HEK293 (cell line): ENCODE measurements around the gene SGCG.

Experiments used
- CTCF ChIA-PET: fragments of 350-600 bp; formaldehyde crosslinking; extraction: SDS; loops from one replicate; lab custom pipeline; 2021; ENCODE audit warnings: antibody characterized with exemption; lab: Yijun Ruan, JAX
- POLR2A ChIA-PET: fragments of 300-600 bp; formaldehyde crosslinking; extraction: SDS; loops from one replicate; lab custom pipeline; 2020; ENCODE audit warnings: antibody characterized with exemption, inconsistent platforms; lab: Yijun Ruan, JAX
- H3K27ac ChIP-seq: fragments of 200-500 bp; sonication (Bioruptor generic); 2 replicates; pipeline ENCODE4 v1.5.1; 2014; ENCODE audit warnings: low read depth, low read length, control low read depth, inconsistent platforms; ENCODE audit errors: extremely low read depth
- H3K36me3 ChIP-seq, 2 experiments: fragments of 200-500 bp in 1 of 2; sonication (Bioruptor generic) in 1 of 2; 1 replicate in 1 of 2; 2 replicates in 1 of 2; pipeline ENCODE4 v1.5.1; 2014 to 2017; ENCODE audit warnings: inconsistent platforms in 2 of 2, low read length in 2 of 2; ENCODE audit not compliant: control insufficient read depth in 2 of 2, insufficient read depth in 1 of 2
- H3K4me1 ChIP-seq: fragments of 200-500 bp; sonication (Bioruptor generic); 2 replicates; pipeline ENCODE4 v1.5.1; 2014; ENCODE audit warnings: mild to moderate bottlenecking, low read length, inconsistent platforms; ENCODE audit not compliant: control insufficient read depth, insufficient read depth
- H3K4me3 ChIP-seq: 2 replicates; pipeline ENCODE4 v1.5.1; 2011; ENCODE audit warnings: low read depth, mild to moderate bottlenecking, control low read depth, low read length, moderate library complexity
- H3K9me3 ChIP-seq: fragments of 200-500 bp; sonication (Bioruptor generic); 2 replicates; pipeline ENCODE4 v1.5.1; 2014; ENCODE audit warnings: low read depth, low read length, inconsistent platforms; ENCODE audit not compliant: control insufficient read depth, insufficient read depth
- BCL11B ChIP-seq: fragments of 450-650 bp; formaldehyde crosslinking; IDR thresholded peaks from 2 replicates; pipeline ENCODE4 v1.5.1; 2016; ENCODE audit warnings: low read depth, missing biosample characterization, missing genetic modification characterization
- EGR2 ChIP-seq: fragments of 450-650 bp; formaldehyde crosslinking; IDR thresholded peaks from 2 replicates; pipeline ENCODE4 v1.5.1; 2016; ENCODE audit warnings: low read depth, missing biosample characterization, missing genetic modification characterization
- GLIS2 ChIP-seq: fragments of 450-650 bp; formaldehyde crosslinking; IDR thresholded peaks from 2 replicates; pipeline ENCODE4 v1.5.1; 2016; ENCODE audit warnings: missing biosample characterization, missing genetic modification characterization
- HOXC10 ChIP-seq: sonication (generic); formaldehyde crosslinking; IDR thresholded peaks from 2 replicates; pipeline ENCODE4 v1.8.1; 2023; ENCODE audit warnings: mild to moderate bottlenecking, missing genetic modification reagents
- PRDM1 ChIP-seq: fragments of 450-650 bp; formaldehyde crosslinking; IDR thresholded peaks from 2 replicates; pipeline ENCODE4; 2016; ENCODE audit warnings: missing biosample characterization, missing genetic modification characterization
- ZNF248 ChIP-seq: fragments of 450-650 bp; formaldehyde crosslinking; IDR thresholded peaks from 2 replicates; pipeline ENCODE4 v1.5.1; 2017; ENCODE audit warnings: missing biosample characterization, missing genetic modification characterization
- ZNF335 ChIP-seq: fragments of 450-650 bp; formaldehyde crosslinking; conservative IDR thresholded peaks from 2 replicates; pipeline ENCODE4 v1.5.1; 2016; ENCODE audit warnings: missing biosample characterization, missing genetic modification characterization
- ZNF391 ChIP-seq: fragments of 450-650 bp; formaldehyde crosslinking; IDR thresholded peaks from 2 replicates; pipeline ENCODE4 v1.5.1; 2016; ENCODE audit warnings: low read depth, missing biosample characterization, missing genetic modification characterization, borderline replicate concordance
- ZNF548 ChIP-seq: fragments of 450-650 bp; formaldehyde crosslinking; IDR thresholded peaks from 2 replicates; pipeline ENCODE4 v1.5.1; 2016; ENCODE audit warnings: missing biosample characterization, missing genetic modification characterization
- ZNF549 ChIP-seq: fragments of 450-650 bp; IDR thresholded peaks from 2 replicates; pipeline ENCODE4 v1.5.1; 2018; ENCODE audit warnings: missing biosample characterization, missing genetic modification characterization, mild to moderate bottlenecking, inconsistent platforms, moderate library complexity
- ZNF571 ChIP-seq: fragments of 450-650 bp; formaldehyde crosslinking; IDR thresholded peaks from 2 replicates; pipeline ENCODE4 v1.5.0; 2017; ENCODE audit warnings: missing biosample characterization, missing genetic modification characterization
- ZNF600 ChIP-seq: fragments of 450-650 bp; formaldehyde crosslinking; IDR thresholded peaks from 2 replicates; pipeline ENCODE4 v1.5.1; 2016; ENCODE audit warnings: missing biosample characterization, missing genetic modification characterization
- ZNF658 ChIP-seq: fragments of 450-650 bp; formaldehyde crosslinking; IDR thresholded peaks from 2 replicates; pipeline ENCODE4; 2016; ENCODE audit warnings: missing biosample characterization, missing genetic modification characterization
- ZNF843 ChIP-seq: fragments of 450-650 bp; formaldehyde crosslinking; IDR thresholded peaks from 2 replicates; pipeline ENCODE4 v1.5.1; 2016; ENCODE audit warnings: missing biosample characterization, missing genetic modification characterization
- ZSCAN23 ChIP-seq: fragments of 450-650 bp; formaldehyde crosslinking; IDR thresholded peaks from 2 replicates; pipeline ENCODE4 v1.5.1; 2016; ENCODE audit warnings: missing biosample characterization, missing genetic modification characterization
- TF ChIP-seq, protein P1 (sequence below): fragments of 450-650 bp; formaldehyde crosslinking; IDR thresholded peaks from 2 replicates; pipeline ENCODE4 v1.5.1; 2016; ENCODE audit warnings: missing biosample characterization, missing genetic modification characterization
- TF ChIP-seq, protein P2 (sequence below): fragments of 450-650 bp; formaldehyde crosslinking; IDR thresholded peaks from 2 replicates; pipeline ENCODE4 v1.5.1; 2017; ENCODE audit warnings: missing biosample characterization, missing genetic modification characterization
- TF ChIP-seq, protein P3 (sequence below): fragments of 450-650 bp; formaldehyde crosslinking; IDR thresholded peaks from 2 replicates; pipeline ENCODE4 v1.5.1; 2016; ENCODE audit warnings: missing biosample characterization, missing genetic modification characterization
- TF ChIP-seq, protein P4 (sequence below): fragments of 450-650 bp; formaldehyde crosslinking; IDR thresholded peaks from 2 replicates; pipeline ENCODE4 v1.5.1; 2016; ENCODE audit warnings: missing biosample characterization, missing genetic modification characterization

Gene SGCG

DNA sequence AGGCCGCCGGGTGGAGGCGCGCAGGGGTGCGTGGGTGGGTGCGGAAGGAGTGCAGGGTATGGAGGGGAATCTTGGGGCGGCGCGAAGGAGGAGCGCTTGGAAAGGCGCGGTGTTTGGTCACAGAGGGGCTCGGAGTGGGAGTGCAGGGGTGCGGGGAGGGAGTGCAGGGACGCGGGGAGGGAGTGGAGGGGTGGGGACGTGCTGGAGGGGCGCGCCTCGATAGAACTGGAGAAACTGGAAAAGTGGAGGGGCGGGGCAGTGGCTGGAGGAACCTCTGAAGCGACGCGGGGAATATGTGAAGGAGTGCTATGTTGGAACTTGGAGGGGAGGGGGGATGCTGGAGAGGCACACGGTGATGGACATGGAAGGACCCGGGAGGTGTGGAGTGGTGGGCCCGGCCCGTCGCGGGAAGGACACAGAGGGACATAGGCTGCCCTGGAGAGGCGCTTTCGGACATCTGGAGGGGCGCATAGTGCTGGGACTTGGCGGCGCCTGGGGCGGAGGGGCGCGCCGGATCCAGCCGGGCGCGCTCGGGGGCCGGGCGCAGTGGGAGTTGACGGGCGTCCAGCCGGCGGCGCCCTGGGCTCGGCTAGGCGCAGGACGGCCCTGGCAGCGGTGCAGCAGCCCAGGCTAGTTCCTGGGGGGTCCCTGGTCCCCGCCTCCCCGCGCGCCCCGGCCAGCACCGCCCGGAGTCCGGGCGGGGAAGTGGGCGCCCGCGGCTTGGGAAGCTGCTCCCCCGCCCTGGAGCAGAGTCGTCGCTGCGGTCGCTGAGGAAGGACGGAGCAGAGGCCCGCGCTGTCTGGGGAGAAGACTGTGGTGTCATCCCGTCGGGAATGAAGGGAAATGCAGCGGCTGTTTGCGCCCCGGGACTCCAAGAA is 20.8 kb upstream of the SGCG start (continued):
- TF ChIP-seq, protein P1, sequence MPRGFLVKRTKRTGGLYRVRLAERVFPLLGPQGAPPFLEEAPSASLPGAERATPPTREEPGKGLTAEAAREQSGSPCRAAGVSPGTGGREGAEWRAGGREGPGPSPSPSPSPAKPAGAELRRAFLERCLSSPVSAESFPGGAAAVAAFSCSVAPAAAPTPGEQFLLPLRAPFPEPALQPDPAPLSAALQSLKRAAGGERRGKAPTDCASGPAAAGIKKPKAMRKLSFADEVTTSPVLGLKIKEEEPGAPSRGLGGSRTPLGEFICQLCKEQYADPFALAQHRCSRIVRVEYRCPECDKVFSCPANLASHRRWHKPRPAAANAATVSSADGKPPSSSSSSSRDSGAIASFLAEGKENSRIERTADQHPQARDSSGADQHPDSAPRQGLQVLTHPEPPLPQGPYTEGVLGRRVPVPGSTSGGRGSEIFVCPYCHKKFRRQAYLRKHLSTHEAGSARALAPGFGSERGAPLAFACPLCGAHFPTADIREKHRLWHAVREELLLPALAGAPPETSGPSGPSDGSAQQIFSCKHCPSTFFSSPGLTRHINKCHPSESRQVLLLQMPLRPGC (tag by site-specific recombination), result no peak
- peak; percentile 52; the same call in 1 of the 2 replicates for TF ChIP-seq GLIS2
- TF ChIP-seq, protein P2, sequence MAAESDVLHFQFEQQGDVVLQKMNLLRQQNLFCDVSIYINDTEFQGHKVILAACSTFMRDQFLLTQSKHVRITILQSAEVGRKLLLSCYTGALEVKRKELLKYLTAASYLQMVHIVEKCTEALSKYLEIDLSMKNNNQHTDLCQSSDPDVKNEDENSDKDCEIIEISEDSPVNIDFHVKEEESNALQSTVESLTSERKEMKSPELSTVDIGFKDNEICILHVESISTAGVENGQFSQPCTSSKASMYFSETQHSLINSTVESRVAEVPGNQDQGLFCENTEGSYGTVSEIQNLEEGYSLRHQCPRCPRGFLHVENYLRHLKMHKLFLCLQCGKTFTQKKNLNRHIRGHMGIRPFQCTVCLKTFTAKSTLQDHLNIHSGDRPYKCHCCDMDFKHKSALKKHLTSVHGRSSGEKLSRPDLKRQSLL (tag by site-specific recombination), result no peak
- TF ChIP-seq ZNF571, result no peak
- TF ChIP-seq, protein P3, sequence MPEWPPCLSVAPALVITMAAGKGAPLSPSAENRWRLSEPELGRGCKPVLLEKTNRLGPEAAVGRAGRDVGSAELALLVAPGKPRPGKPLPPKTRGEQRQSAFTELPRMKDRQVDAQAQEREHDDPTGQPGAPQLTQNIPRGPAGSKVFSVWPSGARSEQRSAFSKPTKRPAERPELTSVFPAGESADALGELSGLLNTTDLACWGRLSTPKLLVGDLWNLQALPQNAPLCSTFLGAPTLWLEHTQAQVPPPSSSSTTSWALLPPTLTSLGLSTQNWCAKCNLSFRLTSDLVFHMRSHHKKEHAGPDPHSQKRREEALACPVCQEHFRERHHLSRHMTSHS (tag by site-specific recombination), result no peak
- peak; percentile 79 for TF ChIP-seq ZNF600 (tag by site-specific recombination)
- TF ChIP-seq PRDM1 (tag by site-specific recombination), result no peak
- TF ChIP-seq ZNF248 (tag by site-specific recombination), result no peak
- no peak for TF ChIP-seq ZNF549 (tag by site-specific recombination)
- TF ChIP-seq, protein P4, sequence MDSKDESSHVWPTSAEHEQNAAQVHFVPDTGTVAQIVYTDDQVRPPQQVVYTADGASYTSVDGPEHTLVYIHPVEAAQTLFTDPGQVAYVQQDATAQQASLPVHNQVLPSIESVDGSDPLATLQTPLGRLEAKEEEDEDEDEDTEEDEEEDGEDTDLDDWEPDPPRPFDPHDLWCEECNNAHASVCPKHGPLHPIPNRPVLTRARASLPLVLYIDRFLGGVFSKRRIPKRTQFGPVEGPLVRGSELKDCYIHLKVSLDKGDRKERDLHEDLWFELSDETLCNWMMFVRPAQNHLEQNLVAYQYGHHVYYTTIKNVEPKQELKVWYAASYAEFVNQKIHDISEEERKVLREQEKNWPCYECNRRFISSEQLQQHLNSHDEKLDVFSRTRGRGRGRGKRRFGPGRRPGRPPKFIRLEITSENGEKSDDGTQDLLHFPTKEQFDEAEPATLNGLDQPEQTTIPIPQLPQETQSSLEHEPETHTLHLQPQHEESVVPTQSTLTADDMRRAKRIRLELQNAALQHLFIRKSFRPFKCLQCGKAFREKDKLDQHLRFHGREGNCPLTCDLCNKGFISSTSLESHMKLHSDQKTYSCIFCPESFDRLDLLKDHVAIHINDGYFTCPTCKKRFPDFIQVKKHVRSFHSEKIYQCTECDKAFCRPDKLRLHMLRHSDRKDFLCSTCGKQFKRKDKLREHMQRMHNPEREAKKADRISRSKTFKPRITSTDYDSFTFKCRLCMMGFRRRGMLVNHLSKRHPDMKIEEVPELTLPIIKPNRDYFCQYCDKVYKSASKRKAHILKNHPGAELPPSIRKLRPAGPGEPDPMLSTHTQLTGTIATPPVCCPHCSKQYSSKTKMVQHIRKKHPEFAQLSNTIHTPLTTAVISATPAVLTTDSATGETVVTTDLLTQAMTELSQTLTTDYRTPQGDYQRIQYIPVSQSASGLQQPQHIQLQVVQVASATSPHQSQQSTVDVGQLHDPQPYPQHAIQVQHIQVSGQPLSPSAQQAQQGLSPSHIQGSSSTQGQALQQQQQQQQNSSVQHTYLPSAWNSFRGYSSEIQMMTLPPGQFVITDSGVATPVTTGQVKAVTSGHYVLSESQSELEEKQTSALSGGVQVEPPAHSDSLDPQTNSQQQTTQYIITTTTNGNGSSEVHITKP, result peak; percentile 32; the same call in 1 of the 2 replicates
- no peak for TF ChIP-seq ZSCAN23 (tag by site-specific recombination)
- TF ChIP-seq ZNF658 (tag by site-specific recombination), result no peak
- peak; percentile 93; the same call in 1 of the 2 replicates for TF ChIP-seq EGR2 (tag by site-specific recombination)
- TF ChIP-seq, all 188 proteins: peak for 23

DNA sequence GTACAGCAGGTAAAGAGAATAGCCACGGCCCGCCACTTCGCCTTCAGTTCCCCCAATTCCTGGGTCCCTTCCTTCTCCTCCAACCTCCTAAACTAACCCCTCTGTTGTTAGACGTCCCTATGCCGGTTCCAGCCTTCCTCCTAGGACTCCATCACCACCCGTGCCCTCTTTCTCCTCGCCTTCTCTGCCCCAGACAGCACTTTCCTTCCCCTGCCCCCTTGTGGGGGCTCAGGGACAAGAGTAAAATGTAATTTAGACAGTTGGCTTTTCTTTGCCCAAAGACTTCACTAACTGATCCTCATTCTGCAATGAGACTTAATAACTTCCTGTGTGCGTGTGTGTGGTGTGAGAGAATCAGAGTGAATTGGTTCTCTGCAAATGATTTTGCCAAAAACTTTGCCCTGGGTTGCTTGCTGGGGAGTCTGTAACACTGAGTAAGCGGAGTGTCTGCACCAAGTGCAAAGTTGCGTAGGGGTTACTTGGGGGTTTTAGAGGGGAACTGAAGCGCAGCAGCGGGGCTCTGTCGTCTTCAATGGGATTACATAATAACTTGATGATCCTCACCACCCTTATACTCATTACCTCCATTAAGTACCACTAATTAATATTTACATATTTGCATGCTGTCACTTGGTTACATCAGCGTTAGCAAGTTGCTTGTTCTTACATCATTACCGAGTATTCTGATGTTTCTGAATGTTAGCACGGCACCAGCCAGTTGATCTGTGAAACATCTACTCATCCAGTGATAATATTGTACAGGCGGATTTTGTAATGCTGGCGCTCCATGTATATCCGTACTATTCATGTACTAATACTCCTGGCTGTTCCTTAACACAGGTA is 19.9 kb upstream of the SGCG start:
- CTCF ChIA-PET, result no interaction called here
- POLR2A ChIA-PET, result no interaction called here
- peak overlapping the region; percentile 56 for H3K4me3 ChIP-seq
- no peaks in the 10 kb centered on the region for H3K36me3 ChIP-seq
- no peak overlapping the region for H3K27ac ChIP-seq
- H3K4me1 ChIP-seq, result no peaks in the 10 kb centered on the region
- no peaks in the 10 kb centered on the region for H3K9me3 ChIP-seq
- TF ChIP-seq ZNF391 (tag by site-specific recombination) (no peak), ZNF335 (tag by site-specific recombination) (0 out of 2 replicates have a peak, but pooled peaks have one; percentile 40), BCL11B (no peak), HOXC10 (no peak), ZNF548 (tag by site-specific recombination) (no peak), ZNF843 (tag by site-specific recombination) (no peak)
- TF ChIP-seq, protein P4, result peak; percentile 43
